GM12865 (cell line): ENCODE measurements around the gene FCER1A.
"Not testable (repeated sequence)": the region's sequence is repeated elsewhere in the genome, so short reads cannot be mapped to it uniquely, and the experiment has no call there.

Source experiments
- DNase-seq: peaks from one replicate; pipeline ENCODE4 v3.0.0; 2010; ENCODE audit warnings: low read depth
- H3K4me3 ChIP-seq: 2 replicates; pipeline ENCODE4 v1.5.1; 2011; ENCODE audit warnings: mild to moderate bottlenecking, low read depth, low read length, control low read depth
- TF ChIP-seq, protein P1 (sequence below): IDR thresholded peaks from 2 replicates; pipeline ENCODE4 v1.5.1; 2011; ENCODE audit warnings: low read length, control low read depth, low read depth, inconsistent platforms; ENCODE audit not compliant: insufficient read depth; ENCODE audit errors: missing control alignments

Gene FCER1A

DNA sequence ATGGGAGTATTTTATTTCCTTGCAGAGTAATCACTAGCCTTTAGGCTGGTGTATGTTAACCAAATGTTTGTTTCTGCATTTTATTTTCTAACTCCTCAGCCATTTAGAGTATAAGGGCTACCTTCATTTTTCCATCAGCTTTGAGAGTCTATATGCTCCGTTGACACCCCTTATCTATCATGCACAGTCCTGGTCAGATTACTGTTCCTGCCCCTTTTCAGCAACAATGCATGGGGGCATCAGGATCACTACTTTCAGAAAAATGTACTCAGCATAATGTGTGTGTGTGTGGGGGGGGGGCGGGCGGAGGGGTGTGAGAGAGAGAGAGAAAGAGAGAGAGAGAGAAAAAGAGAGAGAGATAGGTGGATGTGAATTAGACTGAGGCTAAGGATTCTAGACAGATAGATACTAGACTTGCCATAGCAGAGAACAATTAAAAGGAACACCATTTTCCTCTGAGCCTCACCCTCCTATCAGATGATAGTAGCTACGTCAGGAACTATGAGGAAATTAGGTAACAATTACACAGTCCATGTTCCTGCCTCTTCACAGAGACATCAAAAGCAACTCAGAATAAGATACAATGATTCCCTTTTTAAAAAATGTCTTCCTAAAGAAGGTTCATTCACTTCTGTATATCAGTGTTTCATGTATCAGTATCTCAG is 40.8 kb downstream of the FCER1A start:
- DNase-seq = no peak
- TF ChIP-seq, protein P1, sequence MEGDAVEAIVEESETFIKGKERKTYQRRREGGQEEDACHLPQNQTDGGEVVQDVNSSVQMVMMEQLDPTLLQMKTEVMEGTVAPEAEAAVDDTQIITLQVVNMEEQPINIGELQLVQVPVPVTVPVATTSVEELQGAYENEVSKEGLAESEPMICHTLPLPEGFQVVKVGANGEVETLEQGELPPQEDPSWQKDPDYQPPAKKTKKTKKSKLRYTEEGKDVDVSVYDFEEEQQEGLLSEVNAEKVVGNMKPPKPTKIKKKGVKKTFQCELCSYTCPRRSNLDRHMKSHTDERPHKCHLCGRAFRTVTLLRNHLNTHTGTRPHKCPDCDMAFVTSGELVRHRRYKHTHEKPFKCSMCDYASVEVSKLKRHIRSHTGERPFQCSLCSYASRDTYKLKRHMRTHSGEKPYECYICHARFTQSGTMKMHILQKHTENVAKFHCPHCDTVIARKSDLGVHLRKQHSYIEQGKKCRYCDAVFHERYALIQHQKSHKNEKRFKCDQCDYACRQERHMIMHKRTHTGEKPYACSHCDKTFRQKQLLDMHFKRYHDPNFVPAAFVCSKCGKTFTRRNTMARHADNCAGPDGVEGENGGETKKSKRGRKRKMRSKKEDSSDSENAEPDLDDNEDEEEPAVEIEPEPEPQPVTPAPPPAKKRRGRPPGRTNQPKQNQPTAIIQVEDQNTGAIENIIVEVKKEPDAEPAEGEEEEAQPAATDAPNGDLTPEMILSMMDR = no peak
- no peak overlapping the region for H3K4me3 ChIP-seq

DNA sequence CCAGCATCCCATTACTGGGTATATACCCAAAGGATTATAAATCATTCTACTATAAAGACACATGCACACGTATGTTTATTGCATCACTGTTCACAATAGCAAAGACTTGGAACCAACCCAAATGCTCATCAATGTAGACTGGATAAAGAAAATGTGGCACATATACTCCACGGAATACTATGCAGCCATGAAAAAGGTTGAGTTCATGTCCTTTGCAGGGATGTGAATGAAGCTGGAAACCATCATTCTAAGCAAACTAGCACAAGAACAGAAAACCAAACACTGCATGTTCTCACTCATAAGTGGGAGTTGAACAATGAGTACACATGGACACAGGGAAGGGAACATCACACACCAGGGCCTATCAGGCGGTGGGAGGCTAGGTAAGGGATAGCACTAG is 47.2 kb downstream of the FCER1A start:
- not testable (repeated sequence) for H3K4me3 ChIP-seq, DNase-seq

DNA sequence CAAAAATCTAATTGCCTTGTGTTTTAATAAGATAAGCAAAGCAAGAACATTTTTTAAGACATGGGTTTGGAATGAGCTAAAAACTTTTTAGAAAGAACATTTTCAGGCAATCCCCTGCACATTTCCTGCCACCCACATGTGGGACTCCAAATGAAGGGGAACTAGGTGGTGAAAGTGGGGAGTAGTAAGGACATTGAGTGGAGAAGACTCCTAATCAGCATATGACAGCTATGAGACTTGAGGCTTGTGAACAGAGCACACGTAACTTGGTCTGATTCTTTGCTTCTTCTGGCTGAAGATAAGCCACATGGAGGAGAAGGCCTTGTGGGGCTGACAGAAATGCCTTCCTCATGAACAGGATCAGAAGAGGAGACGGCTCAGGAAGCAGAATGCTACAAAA is 50.3 kb downstream of the FCER1A start:
- TF ChIP-seq, protein P1 = no peak
- no peak for DNase-seq
- no peak overlapping the region for H3K4me3 ChIP-seq
